GM18868 (cell line): ENCODE results near the gene ZNF311.
A peak's percentile ranks its signal among the peaks of the same experiment; 100 is the strongest.

ENCODE experiments used
- ATAC-seq: cut with Tn5 transposase; IDR thresholded peaks from one replicate; pipeline ENCODE4 v1.9.1; 2021; ENCODE audit warnings: mild to moderate bottlenecking, moderate library complexity; ENCODE audit not compliant: unreplicated experiment

Gene ZNF311

GRCh38 chr6:29005183-29005885, at the start of gene ZNF311:
Gene ZNF311, minus strand, starts transcription at chr6:29005315. Its CDS starts 1,361 bp downstream, at chr6:29003954.
- no peak for ATAC-seq

- no peak for ATAC-seq
Measured at GRCh38 chr6:29051680-29052079, 46.6 kb upstream of the ZNF311 start.

- ATAC-seq: no peak
Measured at GRCh38 chr6:29045075-29045474, 40.0 kb upstream of the ZNF311 start, which contains the start of gene OR2W1. Gene OR2W1, minus strand, starts transcription at chr6:29045175. Its CDS starts 0 bp downstream, at chr6:29045175.

GRCh38 chr6:29035951-29036350, 30.8 kb upstream of the ZNF311 start:
- ATAC-seq: no peak

- no peak for ATAC-seq
Measured at GRCh38 chr6:29028821-29029220, 23.7 kb upstream of the ZNF311 start.

GRCh38 chr6:29025927-29026585, 20.9 kb upstream of the ZNF311 start:
- ATAC-seq: no peak

- no peak for ATAC-seq
Measured at GRCh38 chr6:29021434-29021833, 16.3 kb upstream of the ZNF311 start.

GRCh38 chr6:29019629-29020028, 14.5 kb upstream of the ZNF311 start:
- no peak for ATAC-seq

GRCh38 chr6:29017428-29017802, 12.3 kb upstream of the ZNF311 start:
- ATAC-seq: no peak

- ATAC-seq: peak; percentile 86
Measured at GRCh38 chr6:29016559-29017427, 11.7 kb upstream of the ZNF311 start.

GRCh38 chr6:29014729-29015608, 9.9 kb upstream of the ZNF311 start:
- no peak for ATAC-seq

GRCh38 chr6:29011276-29011734, 6.2 kb upstream of the ZNF311 start:
- no peak for ATAC-seq

- ATAC-seq: no peak
Measured at GRCh38 chr6:29009358-29009757, 4.2 kb upstream of the ZNF311 start.

- ATAC-seq: no peak
Measured at GRCh38 chr6:29008089-29008488, 3.0 kb upstream of the ZNF311 start.

- ATAC-seq: no peak
Measured at GRCh38 chr6:28996844-28997510, 8.1 kb downstream of the ZNF311 start.

GRCh38 chr6:28995093-28995650, 9.9 kb downstream of the ZNF311 start:
- no peak for ATAC-seq

- no peak for ATAC-seq
Measured at GRCh38 chr6:28988536-28989311, 16.4 kb downstream of the ZNF311 start.

GRCh38 chr6:28985462-28986164, 19.5 kb downstream of the ZNF311 start:
- ATAC-seq: no peak
